ENCODE data around the gene JMJD1C.

DNA sequence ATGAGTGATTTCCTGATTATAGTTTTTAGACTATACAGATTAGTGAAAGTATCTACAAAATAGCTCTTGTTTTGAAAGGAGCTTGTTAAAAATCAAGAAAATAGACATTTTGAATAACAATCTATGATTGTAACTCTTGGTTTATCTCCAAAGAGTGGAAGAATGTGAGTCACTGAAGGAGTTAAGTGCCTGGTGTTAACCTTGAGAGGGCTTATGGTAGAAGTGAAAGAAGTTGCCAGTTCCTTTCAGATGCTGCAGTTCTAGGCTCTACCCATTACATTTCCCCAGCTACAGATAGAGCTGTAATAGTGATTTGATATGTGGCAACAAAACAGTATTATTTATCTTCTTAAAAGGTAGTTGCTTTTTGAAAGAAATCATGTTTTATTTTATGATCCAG is 320.0 kb downstream of the JMJD1C start:
- TF ChIP-seq, protein P1, sequence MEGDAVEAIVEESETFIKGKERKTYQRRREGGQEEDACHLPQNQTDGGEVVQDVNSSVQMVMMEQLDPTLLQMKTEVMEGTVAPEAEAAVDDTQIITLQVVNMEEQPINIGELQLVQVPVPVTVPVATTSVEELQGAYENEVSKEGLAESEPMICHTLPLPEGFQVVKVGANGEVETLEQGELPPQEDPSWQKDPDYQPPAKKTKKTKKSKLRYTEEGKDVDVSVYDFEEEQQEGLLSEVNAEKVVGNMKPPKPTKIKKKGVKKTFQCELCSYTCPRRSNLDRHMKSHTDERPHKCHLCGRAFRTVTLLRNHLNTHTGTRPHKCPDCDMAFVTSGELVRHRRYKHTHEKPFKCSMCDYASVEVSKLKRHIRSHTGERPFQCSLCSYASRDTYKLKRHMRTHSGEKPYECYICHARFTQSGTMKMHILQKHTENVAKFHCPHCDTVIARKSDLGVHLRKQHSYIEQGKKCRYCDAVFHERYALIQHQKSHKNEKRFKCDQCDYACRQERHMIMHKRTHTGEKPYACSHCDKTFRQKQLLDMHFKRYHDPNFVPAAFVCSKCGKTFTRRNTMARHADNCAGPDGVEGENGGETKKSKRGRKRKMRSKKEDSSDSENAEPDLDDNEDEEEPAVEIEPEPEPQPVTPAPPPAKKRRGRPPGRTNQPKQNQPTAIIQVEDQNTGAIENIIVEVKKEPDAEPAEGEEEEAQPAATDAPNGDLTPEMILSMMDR (IDR thresholded peaks at IDR 0.05; ENCODE audit: low read length): no peak
- TF ChIP-seq EZH2phosphoT487 (IDR thresholded peaks at IDR 0.05; ENCODE audit: low read length): no peak

Measured in MM.1S (cell line).